Measurements from ENCODE around the gene HSPA12A.
A peak's percentile ranks its signal among the peaks of the same experiment; 100 is the strongest.

The HSPA12A gene

DNA sequence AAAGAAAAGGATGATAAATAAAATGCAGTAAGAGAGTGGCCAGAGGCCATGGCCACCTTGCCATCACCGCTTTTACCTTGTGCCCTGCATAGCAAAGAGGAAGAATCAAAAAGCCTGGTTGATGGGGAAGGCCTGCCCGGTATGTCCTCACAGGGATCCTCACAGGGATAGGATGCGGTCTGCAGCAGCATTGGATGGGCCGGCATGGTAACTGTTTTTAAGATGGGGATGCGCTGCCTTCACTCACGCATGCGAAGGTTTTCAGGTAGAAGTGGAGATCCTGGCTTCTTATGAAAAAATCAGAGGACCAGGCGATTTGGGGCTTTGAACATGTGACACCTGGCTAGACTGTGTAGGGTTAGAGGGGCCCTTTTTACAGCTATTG, 109.2 kb downstream of the HSPA12A start:
- H3K27ac ChIP-seq (ENCODE audit: insufficient read depth in 1 of 2, low read depth in 1 of 2, low read length in 2 of 2, poor library complexity in 1 of 2, severe bottlenecking in 2 of 2) = no peak overlapping the region
- WGBS (ENCODE audit: insufficient coverage) = 89% methylated on average over 7 of the region's 8 CpGs
- H3K4me1 ChIP-seq (ENCODE audit: control extremely low read depth in 1 of 4, control insufficient read depth in 4 of 4, insufficient read depth in 4 of 4, low read length in 3 of 4) = no peaks in the 10 kb centered on the region
- POLR2A ChIA-PET = no interaction called here
- peaks cover 2 to 20% (median 12%) of the 10 kb centered on the region in 5 experiments for H3K27me3 ChIP-seq (replicated peaks in 2 of 5; ENCODE audit: control insufficient read depth in 4 of 5, insufficient read depth in 5 of 5, low read length in 4 of 5)
- no peak overlapping the region for H3K4me3 ChIP-seq (ENCODE audit: control insufficient read depth in 1 of 7, extremely low read depth in 1 of 7, insufficient read depth in 4 of 7, low read depth in 2 of 7, low read length in 6 of 7)
- no peaks in the 10 kb centered on the region for H3K36me3 ChIP-seq (ENCODE audit: control insufficient read depth in 4 of 4, insufficient read depth in 4 of 4, low read length in 3 of 4)
- CTCF ChIA-PET = no interaction called here
- DNase-seq = no peak
- no peaks in the 10 kb centered on the region for H3K9me3 ChIP-seq (ENCODE audit: control extremely low read depth in 1 of 5, control insufficient read depth in 4 of 5, insufficient read depth in 2 of 5, low read depth in 1 of 5, low read length in 4 of 5)

DNA sequence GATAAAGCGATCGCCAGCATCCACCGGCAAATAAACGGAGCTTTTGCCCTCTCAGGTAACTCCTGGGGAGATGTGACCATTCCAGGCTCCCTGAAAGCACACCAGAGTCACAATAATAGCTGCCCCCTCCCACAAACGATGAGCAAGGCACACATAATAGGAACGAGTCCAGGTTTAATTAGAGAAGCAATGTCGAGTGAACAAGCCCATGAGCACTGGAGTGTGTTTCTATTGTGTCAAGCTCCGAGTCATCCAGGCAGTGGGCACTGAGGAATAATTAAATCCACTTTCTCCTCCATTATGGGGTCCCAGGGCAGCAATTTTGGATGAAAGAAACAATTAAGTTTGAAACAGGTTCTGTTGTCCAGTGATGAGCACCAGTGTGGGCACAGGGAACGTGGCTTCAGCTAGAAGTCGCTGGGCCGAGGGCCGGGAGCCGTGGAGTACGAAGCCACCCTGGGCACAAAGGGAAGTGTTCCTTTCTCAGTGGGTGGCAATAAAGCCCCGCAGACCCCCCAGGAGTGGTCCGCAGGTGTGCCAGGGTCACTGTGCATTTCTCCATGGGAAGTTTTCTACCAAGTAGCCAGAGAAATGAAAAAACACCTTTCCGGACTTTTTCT, 109.7 kb downstream of the HSPA12A start:
- CTCF ChIA-PET = no interaction called here
- H3K36me3 ChIP-seq (ENCODE audit: control insufficient read depth in 4 of 4, insufficient read depth in 4 of 4, low read length in 3 of 4) = no peaks in the 10 kb centered on the region
- no peak for DNase-seq
- H3K27me3 ChIP-seq (replicated peaks in 2 of 5; ENCODE audit: control insufficient read depth in 4 of 5, insufficient read depth in 5 of 5, low read length in 4 of 5) = peaks cover 2 to 23% (median 8%) of the 10 kb centered on the region in 5 experiments
- H3K27ac ChIP-seq (ENCODE audit: insufficient read depth in 1 of 2, low read depth in 1 of 2, low read length in 2 of 2, poor library complexity in 1 of 2, severe bottlenecking in 2 of 2) = no peak overlapping the region
- 96% methylated on average over 16 of the region's 17 CpGs for WGBS (ENCODE audit: insufficient coverage)
- H3K9me3 ChIP-seq (ENCODE audit: control extremely low read depth in 1 of 5, control insufficient read depth in 4 of 5, insufficient read depth in 2 of 5, low read depth in 1 of 5, low read length in 4 of 5) = no peaks in the 10 kb centered on the region
- peaks cover 0 to 2% (median under 1%) of the 10 kb centered on the region in 4 experiments for H3K4me1 ChIP-seq (ENCODE audit: control extremely low read depth in 1 of 4, control insufficient read depth in 4 of 4, insufficient read depth in 4 of 4, low read length in 3 of 4)
- POLR2A ChIA-PET = interaction anchor here (0.5 kb wide), 1 partner anchor 81 kb away, joined by 3 read pairs; no protein-coding TSS in a partner anchor
- no peak overlapping the region for H3K4me3 ChIP-seq (ENCODE audit: control insufficient read depth in 1 of 7, extremely low read depth in 1 of 7, insufficient read depth in 4 of 7, low read depth in 2 of 7, low read length in 6 of 7)

DNA sequence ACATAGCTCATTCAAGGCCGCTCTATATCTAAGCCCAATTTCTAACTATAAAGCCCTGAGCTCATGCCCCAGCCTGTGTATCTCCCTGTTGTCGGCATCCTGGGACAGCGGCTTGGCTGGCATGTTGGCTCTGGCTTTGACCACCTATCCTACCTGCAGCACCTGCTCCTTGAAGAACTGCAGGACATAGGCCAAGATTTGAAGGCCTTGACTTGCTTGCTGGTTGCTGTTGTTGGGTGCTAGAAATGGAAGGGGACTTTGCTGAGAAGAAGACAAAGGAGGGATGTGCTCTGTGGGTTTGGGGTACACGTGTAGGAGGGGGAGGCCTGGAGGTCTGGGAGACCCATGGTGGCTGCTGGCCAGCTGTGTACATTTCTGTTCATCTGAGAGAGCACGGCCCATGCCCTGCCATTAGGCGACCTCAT, 110.5 kb downstream of the HSPA12A start:
- H3K36me3 ChIP-seq (ENCODE audit: control insufficient read depth in 4 of 4, insufficient read depth in 4 of 4, low read length in 3 of 4) = no peaks in the 10 kb centered on the region
- 95% methylated on average over 6 of the region's 6 CpGs for WGBS (ENCODE audit: insufficient coverage)
- CTCF ChIA-PET = no interaction called here
- POLR2A ChIA-PET = no interaction called here
- H3K4me1 ChIP-seq (ENCODE audit: control extremely low read depth in 1 of 4, control insufficient read depth in 4 of 4, insufficient read depth in 4 of 4, low read length in 3 of 4) = peaks cover 0 to 3% (median 1%) of the 10 kb centered on the region in 4 experiments
- H3K4me3 ChIP-seq (ENCODE audit: control insufficient read depth in 1 of 7, extremely low read depth in 1 of 7, insufficient read depth in 4 of 7, low read depth in 2 of 7, low read length in 6 of 7) = no peak overlapping the region
- no peaks in the 10 kb centered on the region for H3K9me3 ChIP-seq (ENCODE audit: control extremely low read depth in 1 of 5, control insufficient read depth in 4 of 5, insufficient read depth in 2 of 5, low read depth in 1 of 5, low read length in 4 of 5)
- peaks cover 8 to 32% (median 9%) of the 10 kb centered on the region in 5 experiments for H3K27me3 ChIP-seq (replicated peaks in 2 of 5; ENCODE audit: control insufficient read depth in 4 of 5, insufficient read depth in 5 of 5, low read length in 4 of 5)
- no peak overlapping the region for H3K27ac ChIP-seq (ENCODE audit: insufficient read depth in 1 of 2, low read depth in 1 of 2, low read length in 2 of 2, poor library complexity in 1 of 2, severe bottlenecking in 2 of 2)
- no peak for DNase-seq

DNA sequence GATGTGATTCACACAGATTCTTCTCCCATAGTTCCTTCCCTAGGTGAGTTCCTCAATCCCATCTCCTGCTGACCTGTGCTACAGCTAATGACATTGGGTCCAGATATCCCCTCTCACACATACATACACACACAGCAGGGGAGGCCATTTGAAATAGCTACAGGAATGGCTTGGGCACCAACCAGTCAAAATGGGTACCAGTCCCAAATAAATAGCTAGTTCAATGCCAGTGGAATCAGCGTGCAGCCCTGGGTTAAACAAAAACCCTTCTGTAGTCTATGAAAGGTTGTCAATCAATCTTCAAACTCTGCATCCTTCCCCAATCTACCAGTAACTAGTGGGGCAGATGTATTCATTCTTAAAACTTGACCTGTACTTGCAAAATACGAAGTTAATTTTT, 112.3 kb downstream of the HSPA12A start:
- H3K4me3 ChIP-seq (ENCODE audit: control insufficient read depth in 1 of 7, extremely low read depth in 1 of 7, insufficient read depth in 4 of 7, low read depth in 2 of 7, low read length in 6 of 7) = no peak overlapping the region
- CTCF ChIA-PET = no interaction called here
- peaks cover 0 to 3% (median 1%) of the 10 kb centered on the region in 4 experiments for H3K4me1 ChIP-seq (ENCODE audit: control extremely low read depth in 1 of 4, control insufficient read depth in 4 of 4, insufficient read depth in 4 of 4, low read length in 3 of 4)

DNA sequence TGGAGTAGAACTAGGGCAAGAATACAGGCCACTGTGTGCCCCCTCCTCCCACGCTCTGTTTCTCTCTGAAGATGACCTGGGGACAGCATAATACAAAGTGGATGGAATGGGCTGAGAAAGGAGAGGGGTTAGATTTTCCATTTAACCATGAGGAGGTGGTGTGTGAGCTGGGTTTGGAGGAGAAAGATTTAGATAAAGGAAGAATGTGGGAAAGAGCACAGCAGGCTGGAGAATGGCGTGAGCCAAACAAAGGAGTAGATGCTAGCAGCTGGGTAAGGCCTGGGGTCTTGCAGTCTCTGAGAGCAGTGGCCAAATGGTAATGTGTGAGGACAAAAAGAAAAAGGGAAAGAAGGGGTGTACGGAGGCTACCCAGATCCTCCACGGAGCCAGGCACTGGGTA, 113.0 kb downstream of the HSPA12A start:
- POLR2A ChIA-PET = interaction anchor here (0.6 kb wide), 1 partner anchor 72 kb away, joined by 3 read pairs; no protein-coding TSS in a partner anchor
- Histone ChIP-seq H3K9me3 (ENCODE audit: control extremely low read depth in 1 of 5, control insufficient read depth in 4 of 5, insufficient read depth in 2 of 5, low read depth in 1 of 5, low read length in 4 of 5) (no peaks in the 10 kb centered on the region), H3K27ac (ENCODE audit: insufficient read depth in 1 of 2, low read depth in 1 of 2, low read length in 2 of 2, poor library complexity in 1 of 2, severe bottlenecking in 2 of 2) (no peak overlapping the region), H3K4me1 (ENCODE audit: control extremely low read depth in 1 of 4, control insufficient read depth in 4 of 4, insufficient read depth in 4 of 4, low read length in 3 of 4) (peaks cover 0 to 3% (median 1%) of the 10 kb centered on the region in 4 experiments), H3K27me3 (replicated peaks in 2 of 5; ENCODE audit: control insufficient read depth in 4 of 5, insufficient read depth in 5 of 5, low read length in 4 of 5) (peaks cover 5 to 48% (median 9%) of the 10 kb centered on the region in 5 experiments), H3K36me3 (ENCODE audit: control insufficient read depth in 4 of 4, insufficient read depth in 4 of 4, low read length in 3 of 4) (no peaks in the 10 kb centered on the region), H3K4me3 (ENCODE audit: control insufficient read depth in 1 of 7, extremely low read depth in 1 of 7, insufficient read depth in 4 of 7, low read depth in 2 of 7, low read length in 6 of 7) (no peak overlapping the region)
- CTCF ChIA-PET = no interaction called here
- WGBS (ENCODE audit: insufficient coverage) = 90% methylated on average over 3 of the region's 4 CpGs
- DNase-seq = no peak

More for the DNA sequence above, 112.3 kb downstream of the HSPA12A start:
- DNase-seq = no peak
- Histone ChIP-seq H3K9me3 (ENCODE audit: control extremely low read depth in 1 of 5, control insufficient read depth in 4 of 5, insufficient read depth in 2 of 5, low read depth in 1 of 5, low read length in 4 of 5) (no peaks in the 10 kb centered on the region), H3K36me3 (ENCODE audit: control insufficient read depth in 4 of 4, insufficient read depth in 4 of 4, low read length in 3 of 4) (no peaks in the 10 kb centered on the region), H3K27ac (ENCODE audit: insufficient read depth in 1 of 2, low read depth in 1 of 2, low read length in 2 of 2, poor library complexity in 1 of 2, severe bottlenecking in 2 of 2) (no peak overlapping the region), H3K27me3 (replicated peaks in 2 of 5; ENCODE audit: control insufficient read depth in 4 of 5, insufficient read depth in 5 of 5, low read length in 4 of 5) (peaks cover 5 to 46% (median 9%) of the 10 kb centered on the region in 5 experiments)
- WGBS (ENCODE audit: insufficient coverage) = 100% methylated on average over 2 of the region's 2 CpGs
- POLR2A ChIA-PET = no interaction called here

DNA sequence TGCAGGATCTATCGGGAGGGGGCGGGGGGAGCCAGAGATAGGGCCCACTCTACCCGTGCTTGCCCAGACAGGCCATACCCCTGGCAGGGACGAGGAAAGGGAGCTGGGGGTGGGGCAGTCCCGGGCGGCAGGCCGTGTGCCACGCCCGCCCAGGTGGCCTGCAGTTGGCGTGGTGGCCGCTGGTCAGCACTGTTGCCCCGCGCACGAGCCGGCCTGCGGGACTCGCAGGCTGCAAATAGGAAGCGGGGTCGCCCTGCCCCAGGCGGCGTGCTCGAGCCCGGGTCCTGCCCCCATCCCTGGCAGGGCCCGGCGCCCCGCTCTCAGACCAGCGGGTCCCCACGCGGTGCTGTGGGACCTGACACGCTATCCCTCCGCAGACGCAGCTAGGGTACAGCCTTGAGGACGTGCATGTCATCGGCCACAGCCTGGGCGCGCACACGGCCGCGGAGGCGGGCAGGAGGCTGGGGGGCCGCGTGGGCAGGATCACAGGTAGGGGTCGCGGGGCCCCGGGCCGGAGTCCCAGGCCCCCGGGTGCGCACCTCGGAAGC, 114.9 kb downstream of the HSPA12A start:
- H3K4me1 ChIP-seq (ENCODE audit: control extremely low read depth in 1 of 4, control insufficient read depth in 4 of 4, insufficient read depth in 4 of 4, low read length in 3 of 4) = peaks cover 0 to 3% (median 1%) of the 10 kb centered on the region in 4 experiments
- peaks cover 5 to 49% (median 9%) of the 10 kb centered on the region in 5 experiments for H3K27me3 ChIP-seq (replicated peaks in 2 of 5; ENCODE audit: control insufficient read depth in 4 of 5, insufficient read depth in 5 of 5, low read length in 4 of 5)
- POLR2A ChIA-PET = no interaction called here
- H3K4me3 ChIP-seq (ENCODE audit: control insufficient read depth in 1 of 7, extremely low read depth in 1 of 7, insufficient read depth in 4 of 7, low read depth in 2 of 7, low read length in 6 of 7) = peak overlapping the region in 1 of 7 experiments; percentile 3
- 3% methylated on average over 47 of the region's 49 CpGs for WGBS (ENCODE audit: insufficient coverage)
- H3K27ac ChIP-seq (ENCODE audit: insufficient read depth in 1 of 2, low read depth in 1 of 2, low read length in 2 of 2, poor library complexity in 1 of 2, severe bottlenecking in 2 of 2) = no peak overlapping the region
- CTCF ChIA-PET = interaction anchor here (1.3 kb wide), 1 partner anchor 22 kb away, joined by 3 read pairs; no protein-coding TSS in a partner anchor
- no peaks in the 10 kb centered on the region for H3K9me3 ChIP-seq (ENCODE audit: control extremely low read depth in 1 of 5, control insufficient read depth in 4 of 5, insufficient read depth in 2 of 5, low read depth in 1 of 5, low read length in 4 of 5)
- DNase-seq = peak in 1 of 3 donors; percentile 0
- no peaks in the 10 kb centered on the region for H3K36me3 ChIP-seq (ENCODE audit: control insufficient read depth in 4 of 4, insufficient read depth in 4 of 4, low read length in 3 of 4)

DNA sequence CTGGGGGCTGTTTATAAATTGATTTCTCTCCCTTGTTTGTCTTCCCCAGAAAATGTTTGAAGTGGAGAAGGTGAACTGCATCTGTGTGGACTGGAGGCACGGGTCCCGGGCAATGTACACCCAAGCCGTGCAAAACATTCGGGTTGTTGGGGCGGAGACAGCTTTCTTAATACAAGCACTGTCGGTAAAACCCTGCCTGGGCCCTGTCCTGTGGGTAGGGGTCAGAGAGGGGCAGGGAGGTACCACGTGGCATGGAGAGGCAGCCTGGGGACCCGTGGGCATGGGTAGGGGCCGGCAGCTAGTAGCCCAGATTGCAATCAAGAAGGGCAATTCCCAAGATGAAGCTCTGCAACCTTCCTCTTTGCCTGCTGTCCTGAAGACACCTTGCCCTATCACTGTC, 115.6 kb downstream of the HSPA12A start:
- no peaks in the 10 kb centered on the region for H3K9me3 ChIP-seq (ENCODE audit: control extremely low read depth in 1 of 5, control insufficient read depth in 4 of 5, insufficient read depth in 2 of 5, low read depth in 1 of 5, low read length in 4 of 5)
- peaks cover 0 to 3% (median 1%) of the 10 kb centered on the region in 4 experiments for H3K4me1 ChIP-seq (ENCODE audit: control extremely low read depth in 1 of 4, control insufficient read depth in 4 of 4, insufficient read depth in 4 of 4, low read length in 3 of 4)
- ChIA-PET POLR2A (no interaction called here), CTCF (interaction anchor here (1.3 kb wide), 1 partner anchor 21 kb away, joined by 3 read pairs; no protein-coding TSS in a partner anchor)
- no peak for DNase-seq
- 91% methylated on average over 9 of the region's 9 CpGs for WGBS (ENCODE audit: insufficient coverage)
- H3K27ac ChIP-seq (ENCODE audit: insufficient read depth in 1 of 2, low read depth in 1 of 2, low read length in 2 of 2, poor library complexity in 1 of 2, severe bottlenecking in 2 of 2) = no peak overlapping the region
- no peaks in the 10 kb centered on the region for H3K36me3 ChIP-seq (ENCODE audit: control insufficient read depth in 4 of 4, insufficient read depth in 4 of 4, low read length in 3 of 4)
- H3K4me3 ChIP-seq (ENCODE audit: control insufficient read depth in 1 of 7, extremely low read depth in 1 of 7, insufficient read depth in 4 of 7, low read depth in 2 of 7, low read length in 6 of 7) = no peak overlapping the region
- peaks cover 5 to 49% (median 9%) of the 10 kb centered on the region in 5 experiments for H3K27me3 ChIP-seq (replicated peaks in 2 of 5; ENCODE audit: control insufficient read depth in 4 of 5, insufficient read depth in 5 of 5, low read length in 4 of 5)

Data from common myeloid progenitor, CD34-positive (primary cell).